ENCODE measurements around the gene GOLGB1. TPM values are rescaled to one million over a fixed set of nuclear protein-coding genes. Genes with fewer than 3 reads are reported as not detected.

The GOLGB1 gene
- total RNA-seq, 4 donors from 2014 or later, result 71.7 to 101 (median 94.9) TPM

- 93 to 100% methylated on average over 1 to 2 of the region's 2 CpGs for WGBS, 2 donors (ENCODE audit: low coverage in 1 of 2)
- intact Hi-C loops (cut with DNase I; ENCODE audit: low total_unique reads), result no loop called here
- H3K27me3 ChIP-seq, result no peaks in the 10 kb centered on the region
- H3K4me1 ChIP-seq, result no peaks in the 10 kb centered on the region
- no peak for DNase-seq
- in situ Hi-C loops (cut with MboI; ENCODE audit: low pct_ligation_motif_present in 1 of 4, low pct_unique_long_range_greater_than_20kb in 1 of 4, low sequenced_read_pairs in 3 of 4), result no loop called here
- H3K36me3 ChIP-seq, result peaks cover 0 to 79% (median 39%) of the 10 kb centered on the region in 4 donors
- no peak overlapping the region for H3K27ac ChIP-seq
- no peaks in the 10 kb centered on the region for H3K9me3 ChIP-seq
- no peak overlapping the region for H3K4me3 ChIP-seq
- TF ChIP-seq POLR2AphosphoS5 (IDR thresholded peaks at IDR 0.05) (no peak), POLR2A (IDR thresholded peaks at IDR 0.05) (no peak), EP300 (IDR thresholded peaks at IDR 0.05; ENCODE audit: low read depth) (no peak), CTCF (IDR thresholded peaks at IDR 0.05) (no peak)
These were observed 72.4 kb downstream of the GOLGB1 start for GRCh38 chr3:121677141-121677540.

DNA sequence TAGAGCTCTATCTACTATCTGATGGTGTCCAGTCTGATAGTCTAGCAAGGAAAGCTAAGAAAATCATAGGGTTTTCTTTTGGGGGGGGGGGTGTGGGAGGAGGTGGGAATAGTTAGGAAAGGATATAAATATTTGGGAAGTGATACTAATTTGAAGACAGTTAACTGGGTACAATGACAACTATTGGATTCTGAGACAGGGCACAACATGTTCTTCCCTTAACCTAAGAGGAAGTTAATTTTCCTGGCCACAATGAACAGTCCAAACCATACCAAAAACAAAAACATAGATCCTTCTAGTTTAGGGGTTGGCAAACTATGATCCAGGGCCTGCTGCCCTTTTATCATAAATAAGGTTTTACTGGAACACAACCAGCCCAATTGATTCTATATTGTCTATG, 78.9 kb downstream of the GOLGB1 start:
- Histone ChIP-seq H3K27ac (no peak overlapping the region), H3K36me3 (peaks cover 0 to 80% (median 34%) of the 10 kb centered on the region in 4 donors)
- intact Hi-C loops (cut with DNase I; ENCODE audit: low total_unique reads), result no loop called here

GRCh38 chr3:121667333-121667732, 82.2 kb downstream of the GOLGB1 start:
- H3K27me3 ChIP-seq, result no peaks in the 10 kb centered on the region
- H3K36me3 ChIP-seq, result peaks cover 0 to 80% (median 32%) of the 10 kb centered on the region in 4 donors
- in situ Hi-C loops (cut with MboI; ENCODE audit: low pct_ligation_motif_present in 1 of 4, low pct_unique_long_range_greater_than_20kb in 1 of 4, low sequenced_read_pairs in 3 of 4), result no loop called here
- no peak overlapping the region for H3K4me3 ChIP-seq
- H3K4me1 ChIP-seq, result no peaks in the 10 kb centered on the region
- DNase-seq, result no peak
- TF ChIP-seq EP300 (IDR thresholded peaks at IDR 0.05; ENCODE audit: low read depth), result no peak
- no peak for TF ChIP-seq CTCF (IDR thresholded peaks at IDR 0.05)
- WGBS, 2 donors (ENCODE audit: low coverage in 1 of 2), result 85 to 100% methylated on average over 4 of the region's 4 CpGs
- peak overlapping the region in 2 of 4 donors; percentile 5 to 10 for H3K27ac ChIP-seq
- no peaks in the 10 kb centered on the region for H3K9me3 ChIP-seq
- intact Hi-C loops (cut with DNase I; ENCODE audit: low total_unique reads), result no loop called here

More for the DNA sequence above, 78.9 kb downstream of the GOLGB1 start:
- Histone ChIP-seq H3K27me3 (no peaks in the 10 kb centered on the region), H3K4me1 (no peaks in the 10 kb centered on the region), H3K9me3 (no peaks in the 10 kb centered on the region), H3K4me3 (no peak overlapping the region)
- in situ Hi-C loops (cut with MboI; ENCODE audit: low pct_ligation_motif_present in 1 of 4, low pct_unique_long_range_greater_than_20kb in 1 of 4, low sequenced_read_pairs in 3 of 4), result no loop called here
- TF ChIP-seq EP300 (IDR thresholded peaks at IDR 0.05; ENCODE audit: low read depth) (no peak), POLR2AphosphoS5 (IDR thresholded peaks at IDR 0.05) (no peak), POLR2A (IDR thresholded peaks at IDR 0.05) (no peak), CTCF (IDR thresholded peaks at IDR 0.05) (no peak)
- no peak for DNase-seq

DNA sequence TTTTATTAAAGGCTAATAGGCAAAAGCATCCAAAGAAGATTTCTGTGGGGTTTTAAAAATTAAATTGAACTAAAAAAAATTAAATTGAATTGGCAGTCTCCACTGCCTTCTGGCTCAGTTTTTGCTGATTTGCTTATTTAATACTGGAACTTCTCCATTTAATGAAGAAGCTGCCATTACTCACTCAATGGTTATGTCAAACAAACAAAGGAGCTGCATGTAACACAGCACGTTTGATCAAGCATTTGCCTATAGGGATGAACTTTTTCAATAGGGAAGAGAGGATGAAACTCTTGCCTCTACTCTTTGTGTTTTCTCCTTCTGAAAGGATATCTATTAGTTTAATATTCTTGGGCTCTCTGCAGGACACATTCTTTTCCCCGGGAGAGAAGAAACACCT, 84.1 kb downstream of the GOLGB1 start:
- intact Hi-C loops (cut with DNase I; ENCODE audit: low total_unique reads) (no loop called here), in situ Hi-C loops (cut with MboI; ENCODE audit: low pct_ligation_motif_present in 1 of 4, low pct_unique_long_range_greater_than_20kb in 1 of 4, low sequenced_read_pairs in 3 of 4) (no loop called here)
- Histone ChIP-seq H3K4me3 (no peak overlapping the region), H3K27me3 (no peaks in the 10 kb centered on the region), H3K36me3 (peaks cover 0 to 70% (median 30%) of the 10 kb centered on the region in 4 donors), H3K27ac (no peak overlapping the region), H3K9me3 (no peaks in the 10 kb centered on the region), H3K4me1 (no peaks in the 10 kb centered on the region)
- no peak for TF ChIP-seq POLR2A (IDR thresholded peaks at IDR 0.05)
- TF ChIP-seq POLR2AphosphoS5 (IDR thresholded peaks at IDR 0.05), result no peak
- TF ChIP-seq CTCF (IDR thresholded peaks at IDR 0.05), result no peak
- TF ChIP-seq EP300 (IDR thresholded peaks at IDR 0.05; ENCODE audit: low read depth), result no peak
- no peak for DNase-seq
- 79 to 83% methylated on average over 2 of the region's 2 CpGs for WGBS, 2 donors (ENCODE audit: low coverage in 1 of 2)

Data from transverse colon (tissue), 4 donors.